Measurements from ENCODE around the gene LIN28B.

LIN28B gene

DNA sequence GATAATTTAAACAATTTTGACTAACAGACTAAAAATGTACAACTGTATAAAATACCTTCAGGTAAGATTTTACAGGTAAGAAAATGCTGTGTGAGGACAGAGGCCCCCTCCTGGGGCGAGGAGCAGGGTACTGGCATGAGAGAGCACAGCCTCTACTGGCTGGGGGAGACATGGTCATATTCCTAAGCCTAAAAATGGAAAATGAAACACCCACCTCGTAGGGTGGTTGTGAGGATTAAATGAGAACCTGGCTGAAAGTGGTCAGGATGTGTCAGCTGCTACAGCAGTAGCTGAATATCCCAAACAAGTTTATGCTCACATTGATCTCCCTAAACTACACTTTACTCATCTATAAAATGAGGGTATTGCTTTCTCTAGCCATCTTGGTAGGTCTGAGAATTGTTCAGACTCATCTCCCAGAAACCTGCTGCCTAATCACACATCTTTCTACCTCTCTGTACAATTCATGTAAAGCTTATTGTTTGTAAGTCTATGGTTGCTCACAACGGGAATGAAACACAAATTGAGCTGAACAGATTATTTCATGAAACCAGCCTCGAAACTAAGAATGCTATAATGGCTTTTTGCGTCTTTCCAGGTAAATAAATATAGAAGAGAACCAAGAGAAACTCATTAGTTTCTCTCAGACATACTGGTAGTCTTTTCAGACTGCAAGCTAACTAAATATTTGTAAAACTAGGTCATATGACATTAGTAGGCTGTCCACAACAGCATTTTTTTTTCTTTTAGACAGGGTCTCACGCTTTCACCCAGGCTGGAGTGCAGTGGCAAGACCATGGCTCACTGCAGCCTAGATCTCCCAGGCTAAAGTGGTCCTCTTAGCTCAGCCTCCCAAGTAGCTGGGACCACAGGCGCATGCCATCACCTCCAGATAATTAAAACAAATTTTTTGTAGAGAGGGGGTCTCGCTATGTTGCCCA is 153.3 kb downstream of the LIN28B start:
- no peak for DNase-seq (ENCODE audit: low read depth in 2 of 2)

DNA sequence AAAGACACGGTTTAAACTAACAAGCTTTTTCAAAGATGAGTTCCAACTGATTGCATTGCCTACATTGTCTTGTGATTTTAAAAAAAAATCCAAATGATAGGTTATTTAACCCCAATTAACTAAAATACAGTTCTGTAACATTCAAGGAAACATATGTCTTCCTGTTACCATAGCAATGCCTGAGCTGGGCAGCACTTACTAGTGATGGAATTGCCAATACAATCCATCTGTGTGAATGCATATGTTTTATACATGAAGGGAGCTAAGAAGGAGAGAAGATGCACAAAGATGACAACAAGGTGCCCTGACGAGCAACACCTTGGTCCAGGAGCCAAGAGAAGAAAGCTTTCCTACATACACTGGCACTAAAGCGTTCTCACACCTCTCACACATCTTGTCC is 154.2 kb downstream of the LIN28B start:
- no peak for DNase-seq (ENCODE audit: low read depth in 2 of 2)

DNA sequence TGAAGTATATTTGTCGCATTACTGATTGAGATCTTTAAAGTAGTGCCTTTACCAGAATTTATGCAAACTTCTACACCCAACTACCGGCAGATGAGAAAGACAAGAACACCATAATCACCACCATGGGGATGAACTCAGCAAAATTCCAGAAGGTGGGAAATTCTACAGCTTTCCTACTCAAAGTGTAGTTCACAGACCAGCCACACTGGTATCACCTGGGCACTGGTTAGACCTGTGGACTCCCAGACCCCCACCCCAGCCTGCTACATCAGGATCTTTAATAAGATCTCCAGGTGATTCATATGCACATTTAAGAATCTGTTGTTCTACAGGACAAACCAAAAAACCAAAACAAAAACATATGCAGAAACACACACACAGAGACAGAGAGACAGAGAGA is 155.0 kb downstream of the LIN28B start:
- no peak for DNase-seq (ENCODE audit: low read depth in 2 of 2)

DNA sequence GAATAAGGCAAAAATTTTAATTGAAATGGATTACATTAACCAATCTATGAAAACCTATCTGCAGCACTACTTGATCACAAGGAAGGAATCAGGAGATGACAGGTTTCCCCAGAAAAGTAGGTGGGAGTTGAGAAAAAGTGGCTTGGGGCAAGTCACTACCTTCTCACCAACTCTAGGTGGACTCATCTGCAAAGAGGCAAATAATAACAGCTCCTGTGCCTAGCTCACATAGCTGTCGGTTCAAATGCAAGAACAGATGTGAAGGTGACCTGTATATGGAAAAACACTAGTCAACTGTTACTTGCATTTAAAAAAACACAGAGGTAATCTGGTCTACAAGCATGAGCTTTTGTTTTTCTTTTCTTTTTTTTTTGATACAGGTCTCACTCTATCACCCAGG is 155.7 kb downstream of the LIN28B start:
- DNase-seq (ENCODE audit: low read depth in 2 of 2) = no peak

DNA sequence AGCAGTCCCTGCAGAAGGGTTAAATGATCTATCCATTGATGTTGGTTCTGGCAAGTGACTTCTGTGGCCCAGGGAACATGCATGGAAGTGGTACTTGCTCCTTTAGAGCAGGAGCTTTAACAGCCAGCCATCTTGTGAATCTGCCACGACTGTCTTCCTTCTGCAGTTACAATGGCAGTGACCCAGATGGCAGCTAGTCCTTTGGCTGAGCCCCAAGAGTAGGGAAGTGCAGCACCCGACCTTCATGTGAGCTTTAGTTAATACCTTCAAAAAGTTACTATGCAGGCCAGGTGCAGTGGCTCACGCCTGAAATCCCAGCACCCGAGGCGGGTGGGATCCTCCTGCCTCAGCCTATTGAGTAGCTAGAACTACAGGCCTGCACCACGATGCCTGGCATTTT is 156.5 kb downstream of the LIN28B start:
- DNase-seq (ENCODE audit: low read depth in 2 of 2) = no peak

DNA sequence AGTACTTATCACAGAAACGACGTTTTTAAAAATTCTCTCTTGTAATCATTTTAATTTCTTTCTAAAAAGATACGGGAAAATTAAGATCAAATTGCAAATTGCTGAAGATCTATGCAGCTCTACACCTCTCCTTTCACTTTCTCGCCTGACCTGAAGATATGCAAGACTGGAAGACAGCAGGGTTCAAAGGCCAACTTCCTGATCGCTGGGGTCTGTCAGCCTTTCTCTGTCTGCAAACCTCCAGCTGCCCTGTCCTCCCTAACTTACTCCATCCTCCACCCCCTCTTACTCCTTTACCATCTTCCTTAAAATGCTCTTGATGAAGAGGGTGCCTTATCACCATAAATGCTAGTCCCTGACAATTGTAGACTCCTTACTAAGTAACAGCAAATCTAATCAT is 159.2 kb downstream of the LIN28B start:
- DNase-seq (ENCODE audit: low read depth in 2 of 2) = no peak

DNA sequence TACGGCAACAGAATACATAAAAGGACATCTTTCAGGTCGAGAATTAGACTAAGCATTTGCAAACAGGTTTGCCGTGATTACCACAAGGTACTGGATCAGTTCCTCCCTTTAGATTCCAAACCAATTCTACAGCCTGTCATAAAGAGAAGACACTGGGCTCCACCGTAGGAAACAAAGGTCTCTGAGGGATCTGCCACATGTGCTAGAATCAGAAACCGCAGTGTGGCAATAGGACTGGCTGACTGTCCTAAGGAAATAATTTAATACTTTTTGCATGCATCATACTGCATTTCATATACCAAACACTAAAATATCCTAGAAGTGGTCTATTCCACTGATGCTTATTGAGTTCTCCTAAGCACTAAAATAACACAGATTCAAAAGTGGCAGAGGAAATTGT is 163.7 kb downstream of the LIN28B start:
- DNase-seq (ENCODE audit: low read depth in 2 of 2) = no peak

DNA sequence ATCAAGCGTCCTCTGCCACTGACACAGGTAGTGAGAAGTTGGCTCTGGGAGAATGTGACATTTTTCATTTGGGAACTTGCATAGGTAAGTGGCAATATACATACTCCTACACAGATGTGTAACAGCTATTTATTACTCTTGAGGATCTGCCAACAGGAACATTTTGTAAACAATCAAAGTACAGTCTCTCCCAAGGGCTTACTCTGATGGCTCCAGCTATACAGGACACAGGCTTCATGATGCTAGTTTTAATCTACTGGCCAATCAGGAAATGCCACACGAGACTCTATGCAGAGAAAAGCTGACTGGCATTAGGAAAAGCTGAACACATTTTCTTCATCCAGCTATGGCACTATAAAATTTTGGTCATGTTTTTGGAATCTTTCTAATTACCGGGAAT is 165.1 kb downstream of the LIN28B start:
- DNase-seq (ENCODE audit: low read depth in 2 of 2) = no peak

DNA sequence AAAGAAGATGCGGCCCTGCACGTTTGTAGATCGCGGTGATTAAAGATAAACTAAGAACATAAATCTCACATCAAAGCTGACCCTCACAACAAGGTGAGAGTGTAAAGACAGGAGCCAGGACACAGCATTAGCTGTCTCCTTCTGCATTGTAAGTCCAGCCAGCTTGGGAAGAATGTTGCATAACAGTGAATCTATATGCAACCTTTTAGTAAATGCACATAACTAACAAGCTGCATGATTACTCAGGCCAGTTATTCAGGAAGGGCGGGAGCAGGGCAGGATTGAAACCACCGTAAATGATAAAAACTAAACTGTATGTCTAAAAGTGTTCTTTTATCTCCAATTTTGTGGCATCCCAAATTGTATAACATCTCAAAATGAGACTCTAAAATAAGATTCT is 165.8 kb downstream of the LIN28B start:
- no peak for DNase-seq (ENCODE audit: low read depth in 2 of 2)
